HG03095 (cell line): Measurements from ENCODE around the gene C5orf58.

ENCODE experiments used
- ATAC-seq: cut with Tn5 transposase; IDR thresholded peaks from one replicate; pipeline ENCODE4 v1.9.1; 2021; ENCODE audit warnings: moderate library complexity; ENCODE audit not compliant: unreplicated experiment

The C5orf58 gene

DNA sequence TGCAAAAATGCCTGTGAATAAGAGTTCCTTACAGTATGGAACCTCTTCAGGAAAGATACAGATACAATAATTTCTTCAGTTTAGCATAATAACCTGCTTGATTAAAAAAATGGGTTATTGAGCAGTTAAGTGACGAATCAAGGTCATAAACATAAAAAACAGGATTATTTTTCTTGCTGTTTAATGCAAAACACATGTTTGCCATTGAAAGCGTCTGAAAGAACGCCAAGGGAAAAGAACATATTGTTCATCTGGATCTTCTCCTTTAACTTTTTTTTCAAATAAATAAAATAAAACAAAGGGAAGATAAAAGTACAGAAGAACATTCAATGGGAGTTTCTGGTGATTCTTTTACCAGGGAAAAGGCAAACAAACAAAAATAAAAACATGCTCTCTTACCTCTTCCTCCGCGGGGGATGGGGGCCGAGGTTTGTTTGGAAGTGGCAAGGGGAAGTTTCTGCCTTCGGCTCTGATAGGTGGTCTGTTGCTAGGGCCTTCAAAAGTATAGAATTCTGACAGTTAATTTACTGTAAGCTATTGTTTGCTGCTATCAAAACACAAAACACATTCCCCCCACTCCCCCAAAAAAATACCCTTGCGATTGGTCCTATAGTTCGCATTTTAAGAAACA, 20.1 kb downstream of the C5orf58 start:
- ATAC-seq = no peak

DNA sequence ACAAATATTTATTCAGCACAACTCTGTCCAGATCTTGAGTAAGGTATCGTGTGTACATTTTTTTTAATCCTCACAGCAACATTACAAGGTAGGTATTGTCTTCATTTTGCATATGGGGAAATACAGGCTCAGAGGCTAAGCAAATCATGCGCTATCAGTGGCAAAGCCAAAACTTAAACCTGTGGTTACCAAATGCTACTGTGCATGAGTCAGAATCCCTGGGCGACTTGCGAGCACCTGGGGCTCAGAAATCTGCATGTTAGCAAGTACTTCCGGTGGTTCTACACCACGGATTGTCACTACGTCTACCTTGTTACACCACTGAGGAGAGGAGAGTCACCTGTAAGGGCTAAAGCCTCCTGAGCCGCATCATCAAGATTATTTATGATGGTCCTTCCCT, 21.3 kb downstream of the C5orf58 start:
- ATAC-seq = peak; percentile 98

DNA sequence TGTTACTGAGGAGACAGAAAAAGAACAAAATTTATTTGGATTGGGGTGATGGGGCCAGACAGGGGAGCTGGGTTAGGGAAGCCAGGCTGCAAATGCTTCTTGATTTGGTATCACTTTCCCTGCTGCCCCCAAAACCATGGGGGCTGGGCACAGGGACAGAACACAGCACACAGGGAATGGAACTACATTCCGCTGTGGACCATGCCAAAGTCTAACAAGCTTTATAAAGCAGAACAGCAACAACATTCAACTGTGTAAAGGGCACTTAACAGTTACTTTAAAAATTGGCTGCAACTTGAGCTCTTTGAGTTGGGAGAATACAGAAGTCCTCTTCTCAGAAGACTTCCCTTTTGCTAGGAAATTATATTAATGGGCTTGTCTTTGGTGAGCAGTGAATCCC, 23.8 kb downstream of the C5orf58 start:
- no peak for ATAC-seq

DNA sequence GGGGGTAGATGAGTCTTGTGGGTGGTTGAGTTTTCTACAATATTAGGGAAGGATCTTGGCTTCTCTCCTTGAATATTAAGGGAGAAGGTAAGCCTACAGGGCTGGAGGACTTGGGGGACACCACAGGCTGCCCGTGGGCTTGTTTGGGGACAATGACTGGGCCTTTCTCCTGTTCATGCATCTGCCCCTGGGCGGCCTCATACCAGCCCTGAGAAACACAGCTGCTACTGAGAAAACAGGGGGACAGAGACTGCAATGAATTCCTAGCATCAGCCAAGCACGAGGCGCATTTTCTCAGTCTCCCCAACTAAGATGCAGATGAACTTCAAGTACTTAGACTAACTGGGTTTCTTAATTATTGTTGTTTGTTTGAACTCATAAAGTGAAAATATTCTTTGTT, 24.6 kb downstream of the C5orf58 start:
- ATAC-seq = no peak

DNA sequence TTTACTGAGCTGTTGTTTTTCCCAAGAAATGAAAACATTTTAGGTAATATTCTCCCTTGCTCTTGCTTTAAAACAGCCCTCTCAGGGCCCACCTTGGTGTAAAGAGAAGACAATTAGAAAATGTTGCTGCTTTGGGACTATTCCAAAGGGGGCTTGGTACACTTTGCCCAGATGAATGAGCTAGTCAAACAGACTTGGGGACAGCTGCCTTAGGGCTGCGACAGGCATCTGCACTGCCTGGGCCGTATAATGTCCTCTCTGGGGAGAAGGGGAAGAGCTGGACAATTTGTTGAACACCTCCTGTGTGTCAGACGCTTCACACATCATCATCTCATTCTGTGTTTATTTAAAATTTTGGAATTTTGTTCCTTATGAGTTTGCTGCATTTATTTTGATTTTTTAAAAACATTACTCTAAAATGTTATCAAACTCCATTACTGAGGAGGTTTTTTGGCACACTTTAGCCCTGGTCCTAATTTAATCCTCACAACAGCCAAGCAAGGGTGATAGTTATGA, 28.8 kb downstream of the C5orf58 start:
- ATAC-seq = no peak

DNA sequence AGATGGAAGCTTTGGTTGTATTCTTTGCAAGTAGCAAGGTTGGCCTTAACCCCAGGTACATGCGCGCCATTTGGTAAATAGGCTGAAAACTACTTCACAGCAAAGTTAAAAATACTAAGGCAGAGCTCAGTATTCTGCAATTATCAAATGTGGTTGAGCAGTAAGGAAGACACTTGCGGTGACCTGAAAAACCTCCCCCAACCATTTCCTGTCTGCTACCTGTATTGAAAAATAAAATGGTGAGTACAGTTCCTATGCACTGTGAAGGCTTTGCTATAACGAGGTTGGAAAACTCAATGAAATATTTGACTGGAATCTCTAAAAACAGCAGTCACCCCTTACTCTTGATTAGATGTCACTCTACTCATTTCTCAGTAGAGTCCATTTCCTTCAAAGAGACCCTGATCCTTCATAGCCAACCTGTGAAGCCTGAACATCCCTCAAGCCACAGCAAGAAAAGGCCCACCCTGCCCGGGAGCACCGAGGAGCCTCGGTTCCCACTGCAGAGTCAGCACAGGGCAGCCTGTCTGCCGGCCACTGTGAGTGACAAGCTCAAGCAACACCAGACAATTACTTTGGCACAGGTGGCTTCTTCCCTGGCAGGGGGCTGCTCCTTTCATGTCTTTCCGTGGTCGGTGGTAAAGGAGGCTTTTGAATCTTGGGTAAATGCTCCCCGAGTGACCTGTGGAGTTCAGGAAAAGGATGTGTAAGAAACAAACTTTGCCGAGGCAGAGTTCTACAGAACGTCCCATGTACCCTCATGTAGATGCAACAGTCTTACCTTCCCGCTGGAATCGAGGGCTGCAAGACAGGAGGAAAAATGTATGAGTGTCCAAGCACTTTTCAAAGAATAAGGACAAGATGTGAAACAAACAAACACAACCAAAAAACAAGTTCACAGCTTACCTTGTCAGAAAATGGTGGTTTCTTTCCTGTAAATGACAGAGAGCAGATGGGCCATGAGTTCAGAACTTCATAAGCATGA, 29.6 kb downstream of the C5orf58 start:
- no peak for ATAC-seq

DNA sequence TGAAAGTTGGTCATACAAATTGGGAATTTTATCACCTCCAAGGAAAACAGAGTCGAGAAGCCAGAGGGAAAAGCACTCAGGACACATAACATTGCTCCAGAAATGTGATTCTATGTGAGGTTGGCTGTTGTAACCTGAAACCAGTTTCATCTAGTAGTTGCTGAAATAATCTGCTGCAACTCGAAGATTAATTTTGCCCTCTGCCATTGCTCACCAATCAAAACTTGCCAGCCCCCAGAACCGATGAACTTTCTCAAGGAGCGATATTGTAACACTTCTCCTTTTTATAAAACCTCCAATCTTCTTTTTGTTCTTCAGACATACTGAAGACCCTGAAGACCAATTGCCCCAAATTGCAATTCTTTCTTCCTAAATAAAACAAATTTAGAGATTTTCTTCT, 31.1 kb downstream of the C5orf58 start:
- ATAC-seq = no peak

DNA sequence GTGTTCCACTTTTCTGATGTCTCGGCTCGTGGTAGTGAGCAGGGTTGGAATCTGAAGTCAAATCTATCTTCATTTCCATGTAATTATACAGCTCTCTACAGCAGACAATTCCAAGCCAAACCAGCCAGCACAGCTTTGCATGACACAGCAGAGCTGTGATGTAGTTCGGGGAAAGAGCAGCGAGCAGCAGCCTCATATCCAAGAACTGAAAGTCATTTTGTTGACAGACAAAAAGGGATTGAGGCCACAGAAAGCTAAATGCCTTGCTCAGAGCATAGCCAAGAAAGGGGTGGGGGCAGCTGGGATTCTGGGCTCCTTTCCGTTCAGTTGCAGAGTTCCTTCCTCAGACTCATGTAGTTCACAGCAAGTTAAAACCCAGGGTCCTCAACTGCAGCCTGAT, 32.7 kb downstream of the C5orf58 start:
- no peak for ATAC-seq

DNA sequence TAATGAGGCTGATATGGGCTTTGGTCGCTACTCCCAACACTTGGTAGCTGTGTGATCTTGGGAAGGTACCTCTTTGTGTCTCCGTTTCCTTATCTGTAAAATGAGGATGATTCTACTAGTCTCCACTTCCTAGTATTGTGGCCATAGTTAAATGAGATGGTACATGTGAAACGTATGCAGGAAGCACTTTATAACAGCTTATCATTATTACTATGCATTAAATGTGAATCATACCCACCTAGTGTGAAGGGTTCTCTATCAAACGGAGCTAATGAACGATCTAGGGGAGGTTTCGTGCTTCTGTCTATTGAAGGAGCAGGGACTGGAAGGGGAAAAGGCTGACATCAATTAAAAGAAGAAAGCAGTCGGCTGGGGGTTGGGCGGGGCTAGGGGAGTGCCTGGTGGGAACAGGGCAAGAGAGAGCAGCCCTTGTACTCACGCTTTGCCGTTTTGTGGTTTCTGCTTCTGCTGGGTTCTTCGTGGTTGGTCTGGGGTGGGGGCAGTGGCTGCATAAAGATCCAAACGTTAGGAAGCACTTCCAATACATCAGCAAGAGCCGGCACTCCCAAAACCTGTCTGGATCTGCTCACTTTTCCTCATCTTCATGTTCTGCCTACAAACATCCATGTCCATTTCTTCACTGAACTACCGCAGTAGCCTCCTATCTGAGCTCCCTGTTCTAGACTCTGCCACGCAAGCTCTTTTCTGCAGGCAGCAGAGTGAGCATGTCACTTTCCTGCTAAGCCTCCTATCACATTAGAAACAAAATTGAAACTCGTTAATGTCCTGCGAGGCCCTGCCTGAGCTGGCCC, 34.0 kb downstream of the C5orf58 start:
- no peak for ATAC-seq

DNA sequence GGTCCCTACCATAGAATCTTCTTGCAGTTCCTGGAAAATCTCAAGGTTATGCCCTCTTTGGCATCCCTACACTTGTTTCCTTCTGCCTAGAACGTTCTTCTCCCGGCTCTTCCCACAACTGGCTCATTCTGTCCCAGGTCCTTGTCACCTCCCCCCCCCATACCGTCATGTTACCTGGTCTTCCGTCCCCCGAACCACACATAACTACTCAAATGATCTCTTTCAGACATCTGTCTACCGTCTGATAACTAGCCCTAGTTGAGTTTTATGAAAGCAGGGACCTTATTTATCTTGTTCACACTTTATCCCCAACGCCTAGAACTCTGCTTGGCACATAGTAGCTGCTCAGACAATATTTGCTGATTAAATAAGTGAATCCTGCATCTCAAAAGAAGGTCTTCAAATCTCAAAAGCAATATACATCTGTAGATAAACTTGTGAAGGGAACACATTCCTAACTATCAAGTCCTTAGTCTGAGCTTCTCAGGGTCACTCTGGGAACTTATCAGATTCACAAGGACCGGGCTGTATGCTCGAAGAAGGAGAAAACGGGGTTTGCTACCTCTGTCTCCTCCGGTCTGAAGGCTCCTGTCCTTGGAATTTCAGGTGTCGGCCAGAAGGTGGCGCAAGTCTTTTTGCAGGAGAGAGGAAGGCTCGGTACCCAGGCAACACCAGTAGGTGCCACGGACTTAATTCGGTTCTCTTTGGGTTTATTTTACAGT, 34.8 kb downstream of the C5orf58 start:
- peak; percentile 79 for ATAC-seq

DNA sequence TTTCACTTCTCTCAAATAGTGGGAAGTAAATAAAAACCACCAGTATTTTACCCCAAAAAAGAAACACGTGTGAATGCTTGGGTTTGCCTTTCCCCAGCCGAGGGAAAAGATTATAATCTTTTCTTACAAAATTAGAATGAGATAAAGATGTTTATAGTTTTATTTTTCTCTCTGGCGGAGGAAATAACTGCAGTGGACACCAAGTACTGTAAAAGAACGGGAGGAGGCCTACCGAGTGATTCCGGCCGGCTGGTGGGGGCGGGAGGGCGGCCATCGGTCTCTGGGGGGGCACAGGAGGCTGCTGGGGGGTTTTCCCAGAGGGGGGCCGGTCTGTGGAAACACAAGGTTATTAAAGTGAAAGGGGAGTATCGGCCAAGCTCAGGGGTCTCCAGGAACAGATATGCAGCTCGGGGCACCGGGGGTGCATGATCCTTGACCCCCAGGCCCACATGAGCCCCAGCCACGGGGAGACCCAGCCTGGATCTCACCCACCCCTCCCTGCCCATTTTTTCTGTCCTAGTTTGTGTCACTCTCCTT, 35.4 kb downstream of the C5orf58 start:
- ATAC-seq = no peak

DNA sequence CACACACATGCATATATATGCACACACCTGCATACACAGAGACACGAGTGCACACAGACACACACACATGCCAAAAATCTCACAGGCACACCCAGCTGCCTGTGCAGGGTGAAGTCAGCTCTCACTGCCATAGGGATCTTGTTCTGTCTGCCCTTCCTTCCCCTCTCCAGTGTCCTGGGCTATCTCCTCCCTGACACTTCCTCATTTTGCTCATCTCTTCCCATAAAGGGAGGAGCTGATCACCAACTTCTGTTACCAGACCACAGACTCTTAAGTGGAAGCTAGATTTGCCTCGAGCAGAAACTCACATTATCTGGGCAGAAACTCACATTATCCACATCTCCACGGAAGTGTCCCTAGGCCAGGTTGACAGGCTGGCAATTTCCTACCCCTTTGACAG, 36.1 kb downstream of the C5orf58 start:
- ATAC-seq = no peak

DNA sequence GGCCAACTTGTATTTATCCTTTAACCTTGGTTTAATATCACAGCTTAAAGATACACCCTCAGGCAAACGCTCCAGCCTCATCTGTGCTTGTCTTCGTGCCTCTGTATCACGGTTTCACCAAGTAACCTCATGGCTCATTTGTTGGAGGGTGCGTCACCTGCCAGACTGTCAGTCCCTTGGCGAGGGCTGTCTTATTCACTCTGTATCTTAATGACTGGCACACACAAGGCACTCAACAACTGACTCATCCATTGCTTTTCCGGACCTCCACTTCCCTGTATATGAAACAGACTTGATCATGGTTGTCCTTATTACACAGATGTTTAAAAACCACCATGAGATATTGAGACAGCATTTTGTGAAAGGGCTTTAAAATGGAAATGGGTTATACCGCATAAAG, 36.8 kb downstream of the C5orf58 start:
- ATAC-seq = no peak

DNA sequence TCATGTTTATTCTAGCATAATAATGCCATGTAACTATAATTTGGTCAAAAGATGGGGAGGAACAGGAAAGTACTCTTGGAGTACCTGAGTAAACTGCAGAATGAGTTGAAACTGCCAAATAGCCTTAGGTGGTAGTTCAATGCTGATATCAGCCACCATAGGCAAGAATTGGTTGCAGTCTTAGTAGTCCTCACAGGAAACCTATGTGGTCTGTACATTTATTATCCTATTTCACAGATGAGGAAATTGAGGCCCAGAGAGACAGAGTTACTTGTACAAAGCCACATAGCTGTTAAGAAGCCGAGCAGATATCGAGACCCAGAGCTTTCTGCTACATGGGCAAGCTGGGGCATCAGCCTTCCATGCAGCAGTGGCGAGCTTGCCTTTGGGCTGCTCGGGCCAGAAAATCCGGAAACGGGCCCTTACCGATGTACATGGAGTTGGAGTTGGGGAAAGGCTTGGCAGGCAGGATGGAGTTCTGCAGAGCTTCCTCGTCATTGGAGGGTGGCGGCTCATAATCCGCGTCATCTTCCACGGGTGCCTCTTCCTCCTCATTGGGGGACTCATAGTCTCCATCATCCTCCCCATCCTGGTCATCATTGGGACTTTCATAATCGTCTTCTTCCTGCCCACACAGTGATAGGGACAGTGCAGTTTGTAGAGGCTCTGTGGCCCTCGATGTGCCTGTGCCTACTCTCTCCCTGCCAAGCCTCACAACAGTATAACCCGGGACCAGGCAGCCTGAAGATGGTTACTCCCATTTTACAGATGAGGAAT, 37.7 kb downstream of the C5orf58 start:
- no peak for ATAC-seq

DNA sequence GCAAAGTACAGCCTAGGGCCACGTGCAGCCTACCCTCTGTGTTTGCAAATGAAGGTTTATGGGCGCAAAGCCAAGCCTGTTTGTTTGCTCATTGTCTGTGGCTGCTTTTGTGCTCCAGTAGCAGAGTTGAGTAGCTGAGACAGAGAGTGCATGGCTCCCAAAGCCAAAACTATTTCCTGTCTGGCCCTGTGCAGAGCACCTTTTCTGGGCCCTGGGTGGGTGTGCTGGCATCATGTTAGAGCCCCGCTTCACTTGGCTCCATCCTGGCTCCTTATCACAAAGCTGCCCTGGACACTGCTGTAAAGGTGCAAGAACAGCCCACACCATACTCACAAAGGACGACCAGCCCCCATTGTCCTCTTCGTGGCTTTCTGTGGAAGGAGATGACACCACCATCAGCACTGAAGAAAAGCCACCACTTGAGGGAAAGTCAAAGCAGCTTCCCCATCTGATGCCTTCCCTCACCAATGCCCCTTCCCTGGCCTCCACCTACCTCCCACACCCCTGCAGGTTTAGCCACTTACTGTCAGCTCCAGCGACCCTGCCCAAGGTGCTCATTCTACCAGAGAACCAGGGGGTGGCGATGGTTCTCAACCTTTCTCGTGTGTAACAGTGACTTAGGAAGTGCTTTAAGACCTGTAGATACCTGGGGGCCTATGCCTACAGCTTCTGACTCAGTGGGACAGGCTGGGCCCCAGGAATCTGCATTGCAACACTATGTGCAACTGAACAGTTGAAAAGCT, 41.4 kb downstream of the C5orf58 start:
- no peak for ATAC-seq

DNA sequence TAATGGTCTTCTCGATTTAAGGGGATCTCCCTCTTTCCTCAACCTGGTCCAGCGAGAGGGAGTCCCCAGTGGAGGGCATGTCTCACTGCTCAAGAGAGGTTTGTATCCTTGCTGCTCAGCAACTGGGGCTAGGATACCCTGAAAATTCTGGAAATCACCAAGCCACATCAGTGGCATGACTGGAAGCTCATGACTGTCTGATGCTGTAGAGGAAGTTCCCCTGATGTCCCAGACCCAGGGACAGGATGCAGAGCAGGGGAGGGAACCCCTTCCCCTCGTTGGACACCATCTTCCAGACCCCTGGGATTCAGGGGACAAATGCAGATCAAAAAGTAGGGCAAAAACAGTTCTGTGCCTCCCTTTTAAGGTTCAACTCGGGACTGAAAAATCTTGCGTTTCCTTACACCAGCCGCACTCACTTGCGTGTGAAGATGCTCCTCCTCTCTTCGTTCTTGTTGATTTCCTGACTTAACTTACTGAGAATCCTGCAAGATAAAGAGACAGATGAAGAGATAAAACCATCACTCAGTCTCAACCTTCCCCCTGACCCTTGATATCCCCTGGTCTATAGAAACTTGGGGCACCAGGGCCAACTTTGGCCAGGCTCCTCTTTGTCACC, 42.7 kb downstream of the C5orf58 start:
- no peak for ATAC-seq

DNA sequence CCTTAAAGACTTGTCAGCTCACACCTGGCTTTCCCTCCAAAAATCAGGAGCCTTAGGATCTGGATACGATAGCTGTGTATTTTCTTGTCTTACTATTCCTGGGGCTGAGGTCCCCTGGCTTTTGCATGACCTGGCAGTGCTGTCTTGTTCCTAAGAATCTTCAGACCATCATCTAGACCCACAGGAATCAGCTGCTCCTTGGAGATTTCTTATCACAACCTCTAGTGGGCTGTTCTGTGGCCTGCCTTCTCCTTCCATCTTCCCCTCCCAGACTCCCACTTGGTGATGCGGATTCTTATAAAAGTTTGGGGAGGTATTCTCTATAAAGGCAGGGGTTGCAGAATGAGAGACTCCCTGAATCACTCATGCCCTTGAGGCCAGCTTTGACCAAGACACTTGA, 43.4 kb downstream of the C5orf58 start:
- ATAC-seq = no peak

DNA sequence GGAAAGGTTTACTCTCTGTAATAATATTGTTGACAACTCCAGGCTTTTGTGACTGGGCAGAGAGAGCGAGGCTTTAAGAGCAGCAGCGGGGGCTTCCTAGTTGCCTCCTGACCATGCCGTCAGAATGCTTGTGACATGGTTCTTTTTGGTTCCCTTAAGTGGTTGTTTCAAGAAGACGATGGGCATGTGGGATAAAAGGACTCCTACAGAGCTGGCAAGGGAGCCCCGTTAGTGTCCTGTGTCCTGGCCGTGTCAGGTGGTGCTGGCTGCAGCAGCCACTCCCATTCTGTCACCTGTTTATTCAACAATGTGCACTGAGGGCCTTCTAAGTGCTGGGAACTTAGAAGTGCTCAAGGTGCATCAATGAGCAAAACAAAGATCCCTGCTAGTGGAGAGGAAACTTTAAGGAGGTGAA, 45.1 kb downstream of the C5orf58 start:
- ATAC-seq = no peak
